Chondrocyte (in vitro differentiated cells): ENCODE measurements around the gene ZSWIM5. TPM values are rescaled to one million over a fixed set of nuclear protein-coding genes. Genes with fewer than 3 reads are reported as not detected.
A peak's percentile ranks its signal among the peaks of the same experiment; 100 is the strongest.

Experiments
- DNase-seq: peaks from one replicate; pipeline ENCODE4 v3.0.0; 2021; ENCODE audit warnings: mixed read lengths, low spot score
- H3K27ac Mint-ChIP-seq: one replicate; pipeline ENCODE4 v1.8.0; 2021; ENCODE audit warnings: mild to moderate bottlenecking, moderate library complexity, mixed read lengths; ENCODE audit not compliant: unreplicated experiment
- H3K27me3 Mint-ChIP-seq: 2 replicates; pipeline ENCODE4 v1.8.0; 2021; ENCODE audit warnings: low read depth, mixed read lengths
- H3K36me3 Mint-ChIP-seq: 2 replicates; pipeline ENCODE4 v1.8.0; 2021; ENCODE audit warnings: low read depth, mixed read lengths
- H3K4me1 Mint-ChIP-seq: 2 replicates; pipeline ENCODE4 v1.8.0; 2021; ENCODE audit warnings: low read depth, mild to moderate bottlenecking, mixed read lengths
- H3K4me3 Mint-ChIP-seq: one replicate; pipeline ENCODE4 v1.8.0; 2021; ENCODE audit warnings: mild to moderate bottlenecking, moderate library complexity, mixed read lengths; ENCODE audit not compliant: unreplicated experiment
- H3K9me3 Mint-ChIP-seq: 2 replicates; pipeline ENCODE4 v1.8.0; 2021; ENCODE audit warnings: low read depth, mixed read lengths
- CTCF ChIP-seq: fragments of 200-600 bp; sonication (generic); IDR thresholded peaks from 2 replicates; pipeline ENCODE4 v1.5.0; 2021; ENCODE audit warnings: antibody characterized with exemption, mild to moderate bottlenecking, moderate library complexity
- total RNA-seq: library from RNA; stranded (reverse); gene quantifications from 3 replicates; pipeline ENCODE4 v1.2.1, GENCODE V29; 2021

ZSWIM5 gene
- total RNA-seq, 1 donor from 2014 or later: 1.0 TPM

DNA sequence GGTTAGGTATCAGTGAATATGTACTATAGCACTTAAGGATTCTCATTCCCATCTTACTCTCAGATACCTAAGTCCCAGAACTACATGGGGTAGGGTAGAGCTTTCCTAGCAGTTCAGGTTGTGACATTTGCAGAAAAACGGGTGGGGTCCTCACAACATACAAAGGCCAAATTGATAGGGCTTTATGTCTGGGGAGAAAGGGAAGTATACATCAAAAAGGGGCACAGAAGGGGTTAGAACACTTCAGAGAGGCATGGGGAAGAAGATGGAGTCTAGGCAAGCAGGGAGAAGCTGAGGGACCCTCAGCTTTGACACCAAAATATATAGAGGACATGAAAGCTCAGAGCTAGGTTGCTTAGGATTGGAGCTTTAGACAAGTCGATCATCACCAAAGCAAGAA is 190.7 kb downstream of the ZSWIM5 start:
- H3K27ac Mint-ChIP-seq: no peak overlapping the region
- H3K4me3 Mint-ChIP-seq: no peak overlapping the region
- H3K27me3 Mint-ChIP-seq: no peaks in the 10 kb centered on the region
- no peak for DNase-seq
- no peak for TF ChIP-seq CTCF
- H3K36me3 Mint-ChIP-seq: peaks cover 2% of the 10 kb centered on the region
- no peaks in the 10 kb centered on the region for H3K9me3 Mint-ChIP-seq
- H3K4me1 Mint-ChIP-seq: peaks cover 36% of the 10 kb centered on the region

GRCh38 chr1:45014321-45015028 is 191.9 kb downstream of the ZSWIM5 start:
- Mint-ChIP-seq H3K9me3 (no peaks in the 10 kb centered on the region), H3K27me3 (no peaks in the 10 kb centered on the region), H3K27ac (peak overlapping the region; percentile 6), H3K4me1 (peaks cover 45% of the 10 kb centered on the region), H3K4me3 (peak overlapping the region; percentile 52), H3K36me3 (peaks cover 2% of the 10 kb centered on the region)
- TF ChIP-seq CTCF: peak; percentile 93
- DNase-seq: no peak

DNA sequence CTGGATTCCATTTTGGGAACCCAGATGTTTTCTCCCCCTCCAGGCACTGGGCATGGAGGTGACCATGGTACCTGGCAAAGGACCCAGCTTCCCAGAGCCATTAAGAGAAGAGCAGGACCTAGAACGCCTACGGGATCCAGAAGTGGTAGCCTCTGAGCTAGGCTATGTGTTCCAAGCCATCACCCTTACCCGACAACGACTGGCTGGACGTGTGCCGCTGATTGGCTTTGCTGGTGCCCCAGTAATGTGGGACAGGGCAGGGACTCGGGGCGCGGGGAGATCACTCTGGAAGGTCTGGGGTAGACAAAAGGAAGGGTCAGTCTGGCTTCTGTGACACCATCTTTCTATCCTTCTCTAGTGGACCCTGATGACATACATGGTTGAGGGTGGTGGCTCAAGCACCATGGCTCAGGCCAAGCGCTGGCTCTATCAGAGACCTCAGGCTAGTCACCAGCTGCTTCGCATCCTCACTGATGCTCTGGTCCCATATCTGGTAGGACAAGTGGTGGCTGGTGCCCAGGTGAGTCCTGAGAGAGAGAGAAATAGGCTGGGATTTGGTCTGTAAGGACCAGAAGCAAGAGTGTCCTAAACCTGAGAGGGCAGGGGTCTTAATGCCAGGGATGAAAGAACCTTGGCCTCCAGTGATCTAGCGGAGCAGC is 192.7 kb downstream of the ZSWIM5 start:
- DNase-seq: no peak
- Mint-ChIP-seq H3K36me3 (peaks cover 8% of the 10 kb centered on the region), H3K27me3 (no peaks in the 10 kb centered on the region), H3K27ac (no peak overlapping the region), H3K9me3 (no peaks in the 10 kb centered on the region), H3K4me1 (peaks cover 51% of the 10 kb centered on the region), H3K4me3 (peak overlapping the region; percentile 5)
- no peak for TF ChIP-seq CTCF

- H3K27me3 Mint-ChIP-seq: no peaks in the 10 kb centered on the region
- DNase-seq: no peak
- no peaks in the 10 kb centered on the region for H3K9me3 Mint-ChIP-seq
- no peak for TF ChIP-seq CTCF
- peak overlapping the region; percentile 88 for H3K4me3 Mint-ChIP-seq
- peak overlapping the region; percentile 96 for H3K27ac Mint-ChIP-seq
- H3K36me3 Mint-ChIP-seq: peaks cover 13% of the 10 kb centered on the region
- peaks cover 51% of the 10 kb centered on the region for H3K4me1 Mint-ChIP-seq
These were observed 193.6 kb downstream of the ZSWIM5 start for GRCh38 chr1:45012639-45013278.

- H3K27ac Mint-ChIP-seq: peak within 1 kb of the TSS; percentile 96
- H3K4me3 Mint-ChIP-seq: peak within 1 kb of the TSS; percentile 88
- no peaks in the 10 kb centered on the region for H3K9me3 Mint-ChIP-seq
- peaks cover 51% of the 10 kb centered on the region for H3K4me1 Mint-ChIP-seq
- H3K36me3 Mint-ChIP-seq: peaks cover 18% of the 10 kb centered on the region
- no peaks in the 10 kb centered on the region for H3K27me3 Mint-ChIP-seq
- DNase-seq: no peak
- TF ChIP-seq CTCF: no peak
These were observed 194.4 kb downstream of the ZSWIM5 start, which contains the start of gene UROD for GRCh38 chr1:45011837-45012638. TSS of gene UROD (plus strand) at chr1:45012254. CDS start at chr1:45012266, 12 bp downstream.
